Transverse colon (tissue), 4 donors: ENCODE results near the gene AOAH. TPM values are rescaled to one million over a fixed set of nuclear protein-coding genes. Genes with fewer than 3 reads are reported as not detected.

Experiments used
- DNase-seq: peaks from one replicate; pipeline ENCODE4 v3.0.0-alpha.2; 2019
- H3K27ac ChIP-seq, 4 donors: fragments of 200-600 bp; sonication (generic); 2 replicates each; pipeline ENCODE4 v1.5.1; 2016 to 2018; ENCODE audit warnings: inconsistent platforms in 4 of 4
- H3K27me3 ChIP-seq: fragments of 200-600 bp; sonication (generic); 2 replicates; pipeline ENCODE4 v1.5.1; 2017; ENCODE audit warnings: inconsistent platforms
- H3K36me3 ChIP-seq, 4 donors: fragments of 200-600 bp; sonication (generic); 2 replicates each; pipeline ENCODE4 v1.5.1; 2017 to 2019; ENCODE audit warnings: inconsistent platforms in 4 of 4
- H3K4me1 ChIP-seq, 4 donors: fragments of 200-600 bp; sonication (generic); 2 replicates each; pipeline ENCODE4 v1.5.1; 2017 to 2020; ENCODE audit warnings: inconsistent platforms in 4 of 4
- H3K4me3 ChIP-seq, 4 donors: fragments of 200-600 bp; sonication (generic); 1 replicate in 1 of 4; 2 replicates in 3 of 4; pipeline versions ENCODE4 v1.5.1 to v1.6.1; 2017 to 2019; ENCODE audit warnings: inconsistent platforms in 4 of 4
- H3K9me3 ChIP-seq, 2 donors: fragments of 200-600 bp; sonication (generic); 2 replicates each; pipeline ENCODE4 v1.5.1; 2017 to 2019; ENCODE audit warnings: inconsistent platforms in 2 of 2
- EP300 ChIP-seq: sonication (generic); formaldehyde crosslinking; IDR thresholded peaks from one replicate; pipeline ENCODE4 v1.6.1; 2017; ENCODE audit warnings: antibody characterized with exemption, low read depth
- POLR2A ChIP-seq: fragments of 450-650 bp; IDR thresholded peaks from one replicate; pipeline ENCODE4 v1.6.1; 2016; ENCODE audit warnings: antibody characterized with exemption, mild to moderate bottlenecking, moderate library complexity
- POLR2AphosphoS5 ChIP-seq, 3 donors: sonication (generic); formaldehyde crosslinking; IDR thresholded peaks; one replicate each; pipeline ENCODE4 v1.6.1; 2016; ENCODE audit warnings: antibody characterized with exemption in 3 of 3
- WGBS, 2 donors: methylation state at CpG; one replicate each; pipeline ENCODE4 v1.1.5; 2018; ENCODE audit warnings: low coverage in 1 of 2; 5-methylcytosine and 5-hydroxymethylcytosine counted together
- in situ Hi-C, 4 donors: fragments of 200-750 bp; cut with MboI; loops; one replicate each; pipeline versions ENCODE4 v1.15.0 to v1.15.1; 2017; ENCODE audit warnings: low sequenced_read_pairs in 3 of 4, low pct_ligation_motif_present in 1 of 4, low pct_unique_long_range_greater_than_20kb in 1 of 4
- intact Hi-C: fragments of 100-400 bp; cut with DNase I; formaldehyde crosslinking; loops from one replicate; pipeline ENCODE4 v1.15.1; 2023; ENCODE audit warnings: low total_unique reads
- total RNA-seq, 4 donors: library from RNA; depleted of rRNA; stranded (reverse); fragments of >200 nt; gene quantifications; one replicate each; pipeline ENCODE4 v1.1.0, GENCODE V29; 2016
- TF ChIP-seq, protein P1 (sequence below), 5 experiments: fragments of 200-600 bp in 3 of 5; fragments of 450-650 bp in 2 of 5; sonication (generic) in 3 of 5; IDR thresholded peaks; 1 replicate in 2 of 5; 2 replicates in 3 of 5; pipeline ENCODE4 v1.5.1; 2016 to 2017; ENCODE audit warnings: antibody characterized with exemption in 5 of 5, inconsistent platforms in 3 of 5, mild to moderate bottlenecking in 2 of 5, moderate library complexity in 1 of 5

AOAH gene
- total RNA-seq, 4 donors from 2014 or later, result 82.8 to 139 (median 102) TPM

DNA sequence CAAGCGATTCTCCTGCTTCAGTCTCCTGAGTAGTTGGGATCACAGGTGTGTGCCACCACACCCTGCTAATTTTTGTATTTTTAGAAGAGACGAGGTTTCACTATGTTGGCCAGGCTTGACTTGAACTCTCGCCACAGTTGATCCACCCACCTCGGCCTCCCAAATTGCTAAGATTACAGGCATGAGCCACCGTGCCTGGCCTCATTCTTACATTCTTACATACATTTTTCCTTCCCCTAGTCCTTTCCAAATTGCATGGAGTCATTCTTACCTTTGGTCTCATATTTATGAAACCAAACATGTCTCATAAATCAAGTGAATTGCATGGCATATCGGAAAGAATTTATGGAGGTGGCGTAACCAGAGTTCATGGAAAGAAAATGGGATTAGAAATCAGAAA is 186.2 kb downstream of the AOAH start:
- H3K27ac ChIP-seq, result no peak overlapping the region
- H3K36me3 ChIP-seq, result peaks cover 0 to 4% (median 0%) of the 10 kb centered on the region in 4 donors
- no peaks in the 10 kb centered on the region for H3K27me3 ChIP-seq
- WGBS, 2 donors, result 68 to 72% methylated on average over 5 to 7 of the region's 7 CpGs
- in situ Hi-C loops (no loop called here), intact Hi-C loops (no loop called here)
- no peak overlapping the region for H3K4me3 ChIP-seq
- H3K4me1 ChIP-seq, result no peaks in the 10 kb centered on the region
- DNase-seq, result no peak
- no peak for TF ChIP-seq EP300
- TF ChIP-seq, protein P1, sequence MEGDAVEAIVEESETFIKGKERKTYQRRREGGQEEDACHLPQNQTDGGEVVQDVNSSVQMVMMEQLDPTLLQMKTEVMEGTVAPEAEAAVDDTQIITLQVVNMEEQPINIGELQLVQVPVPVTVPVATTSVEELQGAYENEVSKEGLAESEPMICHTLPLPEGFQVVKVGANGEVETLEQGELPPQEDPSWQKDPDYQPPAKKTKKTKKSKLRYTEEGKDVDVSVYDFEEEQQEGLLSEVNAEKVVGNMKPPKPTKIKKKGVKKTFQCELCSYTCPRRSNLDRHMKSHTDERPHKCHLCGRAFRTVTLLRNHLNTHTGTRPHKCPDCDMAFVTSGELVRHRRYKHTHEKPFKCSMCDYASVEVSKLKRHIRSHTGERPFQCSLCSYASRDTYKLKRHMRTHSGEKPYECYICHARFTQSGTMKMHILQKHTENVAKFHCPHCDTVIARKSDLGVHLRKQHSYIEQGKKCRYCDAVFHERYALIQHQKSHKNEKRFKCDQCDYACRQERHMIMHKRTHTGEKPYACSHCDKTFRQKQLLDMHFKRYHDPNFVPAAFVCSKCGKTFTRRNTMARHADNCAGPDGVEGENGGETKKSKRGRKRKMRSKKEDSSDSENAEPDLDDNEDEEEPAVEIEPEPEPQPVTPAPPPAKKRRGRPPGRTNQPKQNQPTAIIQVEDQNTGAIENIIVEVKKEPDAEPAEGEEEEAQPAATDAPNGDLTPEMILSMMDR (IDR thresholded peaks at IDR 0.05), result no peak
- no peak for TF ChIP-seq POLR2AphosphoS5 (IDR thresholded peaks at IDR 0.05)
- no peak for TF ChIP-seq POLR2A
- no peaks in the 10 kb centered on the region for H3K9me3 ChIP-seq

DNA sequence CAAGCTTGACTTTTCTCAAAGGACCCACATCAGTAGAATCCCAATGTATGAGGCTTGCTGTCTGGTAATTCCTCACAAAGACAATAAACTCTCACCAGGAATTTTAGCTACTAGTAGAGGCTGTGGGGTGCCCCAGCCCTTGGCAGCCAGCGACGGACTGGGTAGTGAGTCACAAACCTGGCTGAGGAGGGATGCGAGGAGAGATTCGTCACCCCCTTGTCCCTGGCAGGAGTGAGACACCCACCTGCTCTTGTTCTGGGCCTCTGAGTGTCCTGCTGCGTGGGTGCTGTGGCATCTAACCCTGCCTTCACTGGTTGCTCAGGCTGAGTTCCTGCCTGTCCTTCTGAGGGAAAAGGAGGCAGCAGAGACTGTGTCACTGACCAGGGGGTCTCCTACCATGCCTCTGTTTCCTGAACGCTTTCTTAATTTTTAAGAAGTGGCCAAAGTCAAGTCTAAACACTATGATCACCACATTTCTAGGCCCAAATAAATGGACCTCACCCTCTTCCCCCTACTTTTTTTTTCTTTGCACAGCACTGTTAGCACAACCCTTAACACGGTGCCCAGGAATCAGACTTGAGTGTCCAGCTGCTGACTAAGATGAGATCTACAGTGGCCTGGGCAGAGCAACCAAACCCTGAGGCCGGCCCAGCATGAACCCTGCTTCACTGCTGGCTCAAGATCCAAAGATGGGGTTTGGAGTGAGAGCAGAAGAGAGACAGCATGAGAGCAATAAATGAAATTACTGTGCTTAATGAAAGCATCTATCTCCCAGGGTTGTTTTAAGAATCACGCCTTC is 188.2 kb downstream of the AOAH start:
- Histone ChIP-seq H3K27me3 (no peaks in the 10 kb centered on the region), H3K27ac (no peak overlapping the region), H3K4me3 (no peak overlapping the region), H3K36me3 (peaks cover 0 to 4% (median 0%) of the 10 kb centered on the region in 4 donors), H3K9me3 (no peaks in the 10 kb centered on the region), H3K4me1 (no peaks in the 10 kb centered on the region)
- WGBS, 2 donors, result 92 to 100% methylated on average over 1 to 9 of the region's 9 CpGs
- intact Hi-C loops (no loop called here), in situ Hi-C loops (no loop called here)
- DNase-seq, result no peak
- no peak for TF ChIP-seq POLR2AphosphoS5 (IDR thresholded peaks at IDR 0.05)
- TF ChIP-seq, protein P1 (IDR thresholded peaks at IDR 0.05), result no peak
- no peak for TF ChIP-seq POLR2A
- no peak for TF ChIP-seq EP300

GRCh38 chr7:36533717-36534116 is 190.6 kb downstream of the AOAH start:
- no peaks in the 10 kb centered on the region for H3K36me3 ChIP-seq
- WGBS, 2 donors, result 93% methylated on average over 7 of the region's 7 CpGs; no CpG with 5 or more reads in 1 of the 2 donors
- in situ Hi-C loops (no loop called here), intact Hi-C loops (no loop called here)
- no peaks in the 10 kb centered on the region for H3K4me1 ChIP-seq
- no peak overlapping the region for H3K27ac ChIP-seq
- TF ChIP-seq POLR2AphosphoS5 (IDR thresholded peaks at IDR 0.05) (no peak), EP300 (no peak), POLR2A (no peak)
- TF ChIP-seq, protein P1 (IDR thresholded peaks at IDR 0.05), result no peak
- H3K9me3 ChIP-seq, result no peaks in the 10 kb centered on the region
- no peaks in the 10 kb centered on the region for H3K27me3 ChIP-seq
- DNase-seq, result no peak
- no peak overlapping the region for H3K4me3 ChIP-seq

GRCh38 chr7:36532981-36533499 is 191.3 kb downstream of the AOAH start:
- intact Hi-C loops (no loop called here), in situ Hi-C loops (no loop called here)
- no peak for TF ChIP-seq POLR2AphosphoS5 (IDR thresholded peaks at IDR 0.05)
- TF ChIP-seq EP300, result no peak
- TF ChIP-seq, protein P1 (IDR thresholded peaks at IDR 0.05), result no peak
- TF ChIP-seq POLR2A, result no peak
- H3K27me3 ChIP-seq, result no peaks in the 10 kb centered on the region
- no peaks in the 10 kb centered on the region for H3K36me3 ChIP-seq
- WGBS, 2 donors, result 84 to 88% methylated on average over 5 of the region's 5 CpGs
- H3K4me1 ChIP-seq, result no peaks in the 10 kb centered on the region
- no peaks in the 10 kb centered on the region for H3K9me3 ChIP-seq
- H3K27ac ChIP-seq, result no peak overlapping the region
- no peak for DNase-seq
- H3K4me3 ChIP-seq, result no peak overlapping the region
